ENCODE results near the gene FHIT.
A peak's percentile ranks its signal among the peaks of the same experiment; 100 is the strongest.

Gene FHIT

DNA sequence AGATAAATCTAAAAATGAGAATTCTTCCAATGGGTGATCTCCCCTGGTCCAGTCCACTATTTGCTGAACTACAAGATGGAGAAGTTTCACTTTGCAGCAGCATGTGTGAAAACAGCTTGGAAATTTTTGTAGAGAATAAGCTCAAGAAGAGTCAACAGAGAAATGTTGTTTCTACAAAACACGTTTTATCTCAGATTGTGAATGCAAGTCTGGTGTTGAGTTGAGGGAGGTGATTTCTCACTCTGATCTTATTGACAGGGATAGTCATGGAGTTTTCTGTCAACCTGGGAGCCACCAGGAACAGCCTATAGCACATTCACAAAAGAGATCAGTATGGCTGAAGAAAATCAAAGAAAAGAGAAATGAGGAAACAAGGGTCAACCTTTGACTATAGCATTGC, 1220.3 kb downstream of the FHIT start:
- no peak for DNase-seq (ENCODE audit: low read depth in 3 of 3, low spot score in 1 of 3)

GRCh38 chr3:60028233-60028632, 1223.0 kb downstream of the FHIT start:
- no peak for DNase-seq (ENCODE audit: low read depth in 3 of 3, low spot score in 1 of 3)

- no peak for DNase-seq (ENCODE audit: low read depth in 3 of 3, low spot score in 1 of 3)
Measured at GRCh38 chr3:60027335-60027734, 1223.9 kb downstream of the FHIT start.

DNA sequence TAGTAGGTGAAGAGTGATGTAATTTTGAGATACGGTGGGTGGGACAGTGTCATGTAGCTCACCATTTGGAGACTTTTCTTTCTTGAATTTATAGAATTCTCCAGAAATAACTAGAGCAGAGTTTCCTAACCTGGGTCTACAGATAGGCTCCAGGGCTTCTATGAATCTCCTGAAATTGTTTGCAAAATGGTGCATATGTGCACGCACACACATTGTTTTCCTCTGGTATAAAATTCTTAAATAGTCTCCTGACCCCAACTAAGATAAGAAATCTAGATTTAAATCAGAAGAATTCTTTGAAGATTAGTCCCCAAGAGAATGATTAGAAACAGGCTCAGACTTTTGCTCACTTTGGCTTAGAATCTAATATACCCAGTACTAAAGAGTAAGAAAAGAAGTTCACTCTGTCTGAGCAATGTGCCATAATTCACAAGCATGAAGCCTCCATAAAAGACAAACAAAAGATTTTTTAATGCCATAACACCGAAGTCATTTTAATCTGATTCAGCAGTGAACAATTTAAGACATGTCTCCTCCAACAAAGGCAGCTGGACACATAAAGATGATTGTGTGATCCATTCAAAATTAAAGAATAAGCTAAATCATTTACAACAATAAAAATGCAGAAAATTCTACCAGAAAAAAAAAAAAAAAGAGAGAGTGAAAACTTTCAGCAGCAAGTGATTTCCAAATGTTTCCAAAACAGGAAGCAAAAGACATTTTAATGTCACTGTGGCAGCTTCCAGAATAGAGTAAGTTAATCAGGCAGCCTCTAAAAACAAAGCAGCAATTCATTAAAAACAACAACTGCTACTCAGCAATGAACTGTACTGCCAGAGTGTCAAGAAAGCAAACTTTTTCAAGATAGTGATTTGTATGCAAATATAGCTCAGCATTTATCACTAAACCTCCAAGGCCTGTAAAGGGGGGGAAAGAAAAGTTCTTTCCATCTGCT, 1225.9 kb downstream of the FHIT start:
- no peak for DNase-seq (ENCODE audit: low read depth in 3 of 3, low spot score in 1 of 3)

DNA sequence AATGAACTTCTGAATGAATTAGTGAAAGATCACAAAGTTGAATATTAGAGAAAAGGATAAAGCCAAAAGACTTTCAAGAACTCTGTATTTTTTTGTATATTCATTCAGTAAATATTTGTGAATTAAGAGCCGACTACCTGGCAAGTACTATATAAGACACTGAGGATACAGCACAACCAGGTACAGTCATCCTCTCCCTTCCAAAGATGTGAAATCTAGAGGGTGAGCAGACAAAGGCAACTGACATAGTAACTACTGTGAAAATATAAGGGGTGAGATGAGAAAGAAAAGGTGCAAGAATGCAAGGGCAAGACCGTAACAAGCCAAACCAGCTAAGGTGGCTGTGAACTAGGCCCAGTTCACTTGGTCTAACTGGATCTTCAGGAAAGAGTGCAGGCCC, 1226.9 kb downstream of the FHIT start:
- no peak for DNase-seq (ENCODE audit: low read depth in 3 of 3, low spot score in 1 of 3)

DNA sequence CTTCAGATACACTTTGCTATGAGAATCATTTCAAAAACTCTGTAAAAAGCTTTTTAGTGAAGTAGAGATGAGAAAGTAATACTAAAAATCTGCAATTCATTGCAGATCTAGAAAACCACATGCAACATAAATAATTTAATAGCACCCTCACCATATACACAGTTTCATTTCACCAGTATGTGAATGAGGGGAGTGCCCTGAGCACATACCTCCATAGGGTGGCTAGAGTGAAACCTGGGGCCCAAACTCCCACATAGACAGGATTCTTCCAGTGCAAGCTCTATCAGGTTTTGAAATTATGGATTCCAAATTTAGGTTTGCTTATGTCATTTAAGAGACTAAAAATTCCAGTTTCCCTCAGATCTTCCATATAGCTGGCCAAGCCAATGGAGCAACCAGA, 1228.1 kb downstream of the FHIT start:
- no peak for DNase-seq (ENCODE audit: low read depth in 3 of 3, low spot score in 1 of 3)

DNA sequence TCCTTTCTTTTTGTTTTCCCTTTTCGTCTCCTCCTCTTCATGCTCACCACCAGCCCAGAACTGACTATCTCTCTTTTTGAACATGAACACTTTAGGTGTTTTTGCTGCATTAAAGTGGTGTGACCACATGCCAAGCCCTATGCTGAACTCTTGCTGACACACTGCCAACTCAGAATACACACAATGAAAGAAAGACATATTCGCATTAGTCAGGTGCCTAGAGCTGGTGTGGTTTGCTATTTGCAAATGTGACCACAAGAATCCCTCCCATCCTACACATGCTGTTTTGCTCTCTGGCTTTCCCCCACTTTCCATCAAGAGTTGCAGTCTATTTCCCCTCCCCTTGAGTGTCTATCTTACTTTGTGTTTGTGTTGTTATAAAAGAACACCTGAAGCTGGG, 1233.6 kb downstream of the FHIT start:
- peak in 1 of 3 donors; percentile 28 for DNase-seq (ENCODE audit: low read depth in 3 of 3, low spot score in 1 of 3)

- DNase-seq (ENCODE audit: low read depth in 3 of 3, low spot score in 1 of 3), result no peak
Measured at GRCh38 chr3:60015032-60015705, 1236.1 kb downstream of the FHIT start.

DNA sequence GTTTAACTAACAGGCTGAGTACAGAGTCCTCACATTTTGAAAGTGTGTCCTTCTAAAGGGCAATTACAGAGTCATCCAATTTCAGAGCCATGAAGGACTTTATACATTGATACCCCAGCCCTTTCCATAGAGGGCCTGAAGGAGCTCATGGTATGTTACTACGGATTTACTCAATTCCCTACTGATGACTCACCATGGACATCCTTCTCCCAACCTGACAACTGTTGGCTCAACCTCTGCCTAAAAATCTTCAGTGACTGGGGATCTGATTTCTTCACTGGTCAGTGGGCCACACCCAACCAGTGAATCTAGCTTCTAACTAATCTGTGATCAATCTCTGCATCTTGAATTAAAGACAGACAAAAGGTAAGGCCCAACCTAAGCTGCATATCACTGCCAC, 1238.0 kb downstream of the FHIT start:
- no peak for DNase-seq (ENCODE audit: low read depth in 3 of 3, low spot score in 1 of 3)

GRCh38 chr3:60011218-60011617, 1240.0 kb downstream of the FHIT start:
- no peak for DNase-seq (ENCODE audit: low read depth in 3 of 3, low spot score in 1 of 3)

- peak in 2 of 3 donors; percentile 34 to 42 for DNase-seq (ENCODE audit: low read depth in 3 of 3, low spot score in 1 of 3)
Measured at GRCh38 chr3:60010781-60011180, 1240.5 kb downstream of the FHIT start.

GRCh38 chr3:60009931-60010478, 1241.2 kb downstream of the FHIT start:
- DNase-seq (ENCODE audit: low read depth in 3 of 3, low spot score in 1 of 3), result no peak

DNA sequence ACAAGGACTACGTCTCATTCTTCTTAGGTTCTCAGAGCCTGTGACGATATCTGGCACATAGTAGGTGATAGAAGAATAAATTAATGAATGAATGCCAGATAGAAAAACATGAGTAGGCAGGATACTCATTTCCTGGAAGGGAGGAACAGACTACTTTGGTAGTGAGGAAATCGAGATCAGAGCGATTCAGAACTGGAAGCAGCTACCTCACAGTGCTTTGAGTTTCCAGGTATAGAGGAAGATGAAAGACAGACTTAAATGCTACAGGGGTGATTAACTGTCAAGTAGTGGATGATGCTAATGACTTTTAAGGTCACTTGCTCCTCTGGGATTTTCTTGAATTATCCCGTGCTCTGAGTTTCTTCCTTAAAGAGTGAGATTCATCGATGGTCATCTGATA, 1249.9 kb downstream of the FHIT start:
- DNase-seq (ENCODE audit: low read depth in 3 of 3, low spot score in 1 of 3), result no peak

DNA sequence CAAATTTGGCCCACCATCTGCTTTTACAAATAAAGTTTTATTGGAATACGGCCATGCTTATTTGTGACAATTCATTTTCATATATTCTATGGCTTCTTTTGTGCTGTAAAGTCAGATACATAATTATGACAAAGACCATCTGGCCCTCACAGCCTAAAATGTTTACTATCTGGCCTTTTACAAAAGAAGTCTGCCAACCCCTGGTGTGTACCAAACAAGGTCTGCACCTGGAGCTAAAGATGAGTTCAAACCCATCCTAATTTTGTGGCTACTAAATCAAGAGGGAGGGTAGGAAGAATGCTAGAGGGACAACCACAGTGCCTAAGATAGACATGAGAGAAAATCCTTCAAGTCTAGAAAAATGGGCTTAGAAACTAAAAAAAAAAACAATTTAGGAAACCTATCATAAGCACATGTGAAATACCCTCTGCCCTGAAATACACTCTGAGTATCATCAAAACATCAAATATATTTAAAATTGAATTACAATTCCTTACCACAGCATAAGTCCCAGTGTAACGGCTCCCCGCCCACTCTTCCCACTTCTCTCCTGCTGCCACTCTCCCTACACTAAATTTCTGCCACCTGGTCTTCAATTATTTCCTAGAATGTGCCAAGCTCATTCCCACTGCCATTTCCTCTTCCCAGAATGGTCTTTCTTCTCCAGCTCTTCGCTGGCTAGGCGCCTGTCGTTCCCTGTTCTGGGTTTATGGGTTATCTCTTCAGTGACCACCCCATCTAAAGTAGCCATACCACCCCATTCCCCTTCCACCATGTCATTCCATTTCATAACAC, 1250.7 kb downstream of the FHIT start:
- DNase-seq (ENCODE audit: low read depth in 3 of 3, low spot score in 1 of 3), result no peak

GRCh38 chr3:59998058-59998457, 1253.2 kb downstream of the FHIT start:
- no peak for DNase-seq (ENCODE audit: low read depth in 3 of 3, low spot score in 1 of 3)

DNA sequence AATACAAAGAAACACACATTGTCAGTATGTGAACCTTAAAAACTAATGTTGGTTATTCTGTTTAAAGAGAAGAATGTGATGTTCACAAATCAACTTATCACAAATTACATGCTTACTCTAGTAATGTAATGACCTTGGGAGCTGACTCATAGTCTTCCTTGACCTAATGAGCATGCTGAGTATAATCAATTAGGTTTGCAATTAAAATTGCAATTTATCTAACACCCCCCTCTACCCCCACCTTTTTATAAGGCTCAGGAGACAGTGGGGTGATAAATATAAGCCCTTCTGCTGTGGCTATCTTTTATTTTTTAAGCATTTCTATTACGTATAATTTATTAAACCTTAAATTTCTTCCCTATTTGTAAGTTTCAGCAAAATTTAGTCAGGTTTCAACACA, 1253.7 kb downstream of the FHIT start:
- DNase-seq (ENCODE audit: low read depth in 3 of 3, low spot score in 1 of 3), result no peak

GRCh38 chr3:59996056-59996455, 1255.2 kb downstream of the FHIT start:
- no peak for DNase-seq (ENCODE audit: low read depth in 3 of 3, low spot score in 1 of 3)

DNA sequence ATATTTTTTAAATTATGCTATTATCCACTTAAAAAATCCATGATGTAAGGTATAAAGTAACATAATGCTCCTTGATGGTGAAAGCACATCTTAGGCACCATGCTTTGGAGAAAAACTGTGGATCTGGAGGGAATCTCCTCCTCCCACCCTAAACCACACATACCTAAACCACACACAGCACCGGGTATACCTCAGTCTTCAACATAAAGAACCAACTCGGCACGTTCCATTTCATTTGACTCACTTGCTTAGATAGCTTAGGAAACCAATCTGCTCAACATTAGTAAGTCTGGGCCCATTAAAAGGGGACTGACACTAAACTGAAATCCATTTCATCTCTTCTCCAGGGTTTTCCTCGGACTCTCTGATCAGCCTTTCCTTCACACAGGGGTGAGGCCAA, 1255.7 kb downstream of the FHIT start:
- DNase-seq (ENCODE audit: low read depth in 3 of 3, low spot score in 1 of 3), result no peak

GRCh38 chr3:59994732-59995304, 1256.4 kb downstream of the FHIT start:
- no peak for DNase-seq (ENCODE audit: low read depth in 3 of 3, low spot score in 1 of 3)

- DNase-seq (ENCODE audit: low read depth in 3 of 3, low spot score in 1 of 3), result no peak
Measured at GRCh38 chr3:59992578-59992977, 1258.7 kb downstream of the FHIT start.

DNA sequence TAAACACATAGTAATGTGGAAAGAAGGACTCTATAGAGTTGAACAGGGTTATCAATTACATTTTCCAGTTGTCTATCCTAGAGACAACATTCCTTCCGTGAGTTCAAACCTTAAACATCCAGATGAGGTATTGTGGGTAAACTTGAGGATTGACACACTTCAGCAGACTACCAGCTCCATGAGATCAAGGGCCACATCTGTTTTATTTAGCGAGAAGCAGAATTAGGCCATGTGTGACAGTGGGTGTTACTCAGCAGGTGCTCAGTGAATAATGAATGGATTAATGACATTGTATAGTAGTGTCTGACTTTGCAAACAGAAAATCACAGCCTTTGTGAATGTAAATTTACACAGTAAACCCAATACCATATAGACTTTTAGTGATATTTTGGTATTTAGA, 1260.3 kb downstream of the FHIT start:
- DNase-seq (ENCODE audit: low read depth in 3 of 3, low spot score in 1 of 3), result no peak
